HepG2 (cell line): ENCODE measurements around the gene CA5B. TPM values are rescaled to one million over a fixed set of nuclear protein-coding genes. Genes with fewer than 3 reads are reported as not detected.
A peak's percentile ranks its signal among the peaks of the same experiment; 100 is the strongest.

ENCODE experiments used
- ATAC-seq: fragments of 200-7000 bp; cut with Tn5 transposase; 3 replicates; pipeline ENCODE4 v1.9.1; 2020; ENCODE audit warnings: mild to moderate bottlenecking, moderate library complexity
- BruUV-seq: library from RNA; stranded (reverse); fragments of 400-500 nt; replicated peaks from 2 replicates; lab custom pipeline; 2021; lab: Mats Ljungman, UMichigan
- CTCF ChIA-PET: fragments of 300-600 bp; formaldehyde crosslinking; extraction: SDS; loops from one replicate; lab custom pipeline; 2021; ENCODE audit warnings: low total read pairs, inconsistent platforms, low intra/inter-chr PET ratio; lab: Yijun Ruan, JAX
- POLR2A ChIA-PET: fragments of 350-600 bp; sonication (Branson Sonifier 250); formaldehyde crosslinking; loops from one replicate; lab custom pipeline; 2020; ENCODE audit warnings: antibody characterized with exemption, inconsistent platforms; lab: Yijun Ruan, JAX
- DNase-seq: peaks from one replicate; pipeline ENCODE4 v3.0.0-alpha.2; 2015; ENCODE audit warnings: low spot score
- FAIRE-seq: peaks from 3 replicates; lab custom pipeline; 2011; peaks lifted over from hg19 to GRCh38; lab: Jason Lieb, UNC
- H2AFZ ChIP-seq: one replicate; pipeline ENCODE4 v1.6.1; 2011; ENCODE audit warnings: low read length, inconsistent platforms
- H3K27ac ChIP-seq: fragments of 300-600 bp; 3 replicates; pipeline ENCODE4 v1.8.0; 2011; ENCODE audit warnings: mixed run types, mild to moderate bottlenecking, mixed read lengths, low read length, inconsistent platforms; ENCODE audit not compliant: insufficient read depth; ENCODE audit errors: extremely low read length
- H3K27me3 ChIP-seq, 2 experiments: fragments of 200-600 bp in 1 of 2; 2 replicates in 1 of 2; 3 replicates in 1 of 2; pipeline versions ENCODE4 v1.6.0 to v1.8.0; 2011; ENCODE audit warnings: low read length in 2 of 2, mild to moderate bottlenecking in 2 of 2, moderate library complexity in 2 of 2, inconsistent platforms in 1 of 2; ENCODE audit not compliant: insufficient read depth in 2 of 2, control insufficient read depth in 1 of 2
- H3K36me3 ChIP-seq, 2 experiments: fragments of 200-600 bp in 1 of 2; replicated peaks in 1 of 2; 2 replicates in 1 of 2; 3 replicates in 1 of 2; pipeline versions ENCODE4 v1.5.1 to v1.8.0; 2011; ENCODE audit warnings: low read length in 2 of 2, inconsistent platforms in 1 of 2; ENCODE audit not compliant: insufficient read depth in 2 of 2, control insufficient read depth in 1 of 2
- H3K4me1 ChIP-seq: 2 replicates; pipeline ENCODE4 v1.5.1; 2012; ENCODE audit warnings: low read length, inconsistent platforms; ENCODE audit not compliant: insufficient read depth
- H3K4me2 ChIP-seq: 2 replicates; pipeline ENCODE4 v1.6.0; 2011; ENCODE audit warnings: low read depth, low read length, inconsistent platforms
- H3K4me3 ChIP-seq, 3 experiments: fragments of 200-600 bp in 1 of 3; sonication (generic), shearing (Covaris generic) in 1 of 3; replicated peaks in 1 of 3; 2 replicates each; pipeline ENCODE4 v1.5.1; 2011 to 2016; ENCODE audit warnings: low read length in 3 of 3, inconsistent platforms in 2 of 3, low read depth in 2 of 3, mild to moderate bottlenecking in 2 of 3, control low read depth in 1 of 3, mixed read lengths in 1 of 3; ENCODE audit not compliant: insufficient read depth in 1 of 3
- H3K79me2 ChIP-seq: one replicate; pipeline ENCODE4 v1.6.1; 2011; ENCODE audit warnings: low read length, inconsistent platforms; ENCODE audit not compliant: insufficient read depth
- H3K9ac ChIP-seq: 2 replicates; pipeline ENCODE4 v1.6.0; 2011; ENCODE audit warnings: mild to moderate bottlenecking, low read depth, low read length, inconsistent platforms; ENCODE audit not compliant: insufficient read depth
- H3K9me3 ChIP-seq: 2 replicates; pipeline ENCODE4 v1.5.1; 2012; ENCODE audit warnings: mild to moderate bottlenecking, low read length
- H4K20me1 ChIP-seq: 2 replicates; pipeline ENCODE4 v1.6.0; 2011; ENCODE audit warnings: inconsistent platforms, mild to moderate bottlenecking, low read length, moderate library complexity; ENCODE audit not compliant: insufficient read depth
- CEBPB ChIP-seq: IDR thresholded peaks from 2 replicates; pipeline ENCODE4 v1.6.1; 2011; ENCODE audit warnings: low read depth, low read length, improper control_type of control experiment, borderline replicate concordance
- HMG20B ChIP-seq: conservative IDR thresholded peaks from 2 replicates; pipeline ENCODE4 v1.6.1; 2016; ENCODE audit warnings: missing genetic modification reagents, missing compliant biosample characterization
- ZNF34 ChIP-seq: sonication (generic); formaldehyde crosslinking; IDR thresholded peaks from 2 replicates; pipeline ENCODE4 v1.4.0; 2020; ENCODE audit warnings: mild to moderate bottlenecking, missing genetic modification reagents, borderline replicate concordance
- WGBS: methylation state at CpG from one replicate; pipeline ENCODE4 v1.1.6; 2017; ENCODE audit warnings: low lambda C conversion rate; 5-methylcytosine and 5-hydroxymethylcytosine counted together
- in situ Hi-C: cut with HindIII; loops from 2 replicates; pipeline ENCODE4 v1.10.0; 2017; ENCODE audit warnings: low pct_unique_long_range_greater_than_20kb; ENCODE audit not compliant: extremely low pct_ligation_motif_present
- intact Hi-C: fragments of 100-400 bp; cut with micrococcal nuclease; formaldehyde crosslinking; loops from one replicate; pipeline ENCODE4 v1.10.0; 2022; ENCODE audit not compliant: unreplicated experiment
- polyA plus RNA-seq, 8 experiments: library from polyadenylated mRNA; depleted of rRNA in 3 of 8; stranded (reverse) in 7 of 8; unstranded in 1 of 8; fragments of >200 nt; fragmentation: Illumina TruSeq in 4 of 8; extraction: Trizol in 4 of 8; gene quantifications; 2 replicates each; pipeline versions ENCODE4 v1.2.1 to v1.2.3, GENCODE V29; 2011 to 2016; ENCODE audit warnings: low read depth in 4 of 8, missing spikeins in 1 of 8, mixed read lengths in 1 of 8; ENCODE audit not compliant: insufficient read depth in 1 of 8
- total RNA-seq, 5 experiments: library from RNA; depleted of rRNA; stranded (reverse); fragments of >200 nt; fragmentation: Illumina TruSeq; extraction: Trizol; gene quantifications; 2 replicates each; pipeline ENCODE4 v1.2.3, GENCODE V29; 2016; ENCODE audit warnings: low read depth in 1 of 5

CA5B gene
- total and polyA plus RNA-seq, 2 of the 13 experiments (the other 11 are each of a cell fraction or from before 2014, with no cell fraction given), result 1.7 to 2.2 TPM

GRCh38 chrX:15785176-15785750 is 47.2 kb downstream of the CA5B start:
- no TSS peak for BruUV-seq
- Histone ChIP-seq H3K9me3 (no peaks in the 10 kb centered on the region), H3K9ac (no peak overlapping the region), H3K79me2 (no peaks in the 10 kb centered on the region), H2AFZ (no peak overlapping the region), H3K27me3 (no peaks in the 10 kb centered on the region), H3K27ac (no peak overlapping the region), H3K4me3 (no peak overlapping the region), H3K4me2 (no peak overlapping the region), H3K36me3 (no peaks in the 10 kb centered on the region), H4K20me1 (no peaks in the 10 kb centered on the region), H3K4me1 (peaks cover 9% of the 10 kb centered on the region)
- in situ Hi-C loops, result no loop called here
- 62% methylated on average over 3 of the region's 3 CpGs for WGBS
- no peak for TF ChIP-seq HMG20B (CRISPR knock-in tag)
- 0 out of 2 replicates have a peak, but pooled peaks have one; percentile 27 for TF ChIP-seq CEBPB
- ChIA-PET POLR2A (no interaction called here), CTCF (no interaction called here)
- no peak for FAIRE-seq
- ATAC-seq, result no peak
- peak; percentile 21 for DNase-seq
- intact Hi-C loops, result no loop called here

- Histone ChIP-seq H3K9me3 (no peaks in the 10 kb centered on the region), H3K79me2 (no peaks in the 10 kb centered on the region), H3K4me2 (no peak overlapping the region), H2AFZ (no peak overlapping the region), H3K4me1 (peaks cover 9% of the 10 kb centered on the region), H4K20me1 (no peaks in the 10 kb centered on the region), H3K9ac (no peak overlapping the region), H3K27me3 (no peaks in the 10 kb centered on the region; a peak in 1 of 5 replicates), H3K27ac (no peak overlapping the region), H3K4me3 (no peak overlapping the region), H3K36me3 (no peaks in the 10 kb centered on the region)
- FAIRE-seq, result no peak
- DNase-seq, result no peak
- ATAC-seq, result no peak
- BruUV-seq, result no TSS peak
- intact Hi-C loops, result no loop called here
- in situ Hi-C loops, result no loop called here
- POLR2A ChIA-PET, result no interaction called here
- CTCF ChIA-PET, result no interaction called here
- no peak for TF ChIP-seq ZNF34 (CRISPR knock-in tag)
- 100% methylated on average over 2 of the region's 3 CpGs for WGBS
Measured at GRCh38 chrX:15786915-15787314, 48.8 kb downstream of the CA5B start.
